ENCODE data around the gene LCN12. TPM values are rescaled to one million over a fixed set of nuclear protein-coding genes. Genes with fewer than 3 reads are reported as not detected.

The LCN12 gene
- total RNA-seq, 1 donor from 2014 or later: 7.8 TPM

GRCh38 chr9:136973618-136974617, 21.8 kb downstream of the LCN12 start:
- Histone ChIP-seq H3K27me3 (ENCODE audit: low read depth) (no peaks in the 10 kb centered on the region), H3K4me3 (no peak overlapping the region), H3K36me3 (peaks cover 1% of the 10 kb centered on the region), H3K4me1 (peaks cover 70% of the 10 kb centered on the region), H3K27ac (replicated peaks) (peak overlapping the region; percentile 91), H3K9me3 (replicated peaks) (no peaks in the 10 kb centered on the region)
- no peak for DNase-seq
- no peak for TF ChIP-seq CTCF (IDR thresholded peaks at IDR 0.05; ENCODE audit: borderline replicate concordance)
- intact Hi-C loops (cut with micrococcal nuclease): no loop called here

GRCh38 chr9:136974817-136975535, 22.9 kb downstream of the LCN12 start:
- peak; percentile 53 for DNase-seq
- Histone ChIP-seq H3K27me3 (ENCODE audit: low read depth) (no peaks in the 10 kb centered on the region), H3K9me3 (replicated peaks) (no peaks in the 10 kb centered on the region), H3K36me3 (peaks cover 5% of the 10 kb centered on the region), H3K4me3 (peak overlapping the region; percentile 44), H3K4me1 (peaks cover 79% of the 10 kb centered on the region), H3K27ac (replicated peaks) (peak overlapping the region; percentile 91)
- no peak for TF ChIP-seq CTCF (IDR thresholded peaks at IDR 0.05; ENCODE audit: borderline replicate concordance)
- intact Hi-C loops (cut with micrococcal nuclease): no loop called here

- Histone ChIP-seq H3K4me3 (peak overlapping the region; percentile 44), H3K27me3 (ENCODE audit: low read depth) (no peaks in the 10 kb centered on the region), H3K4me1 (peaks cover 80% of the 10 kb centered on the region), H3K9me3 (replicated peaks) (no peaks in the 10 kb centered on the region), H3K36me3 (peaks cover 5% of the 10 kb centered on the region), H3K27ac (replicated peaks) (peak overlapping the region; percentile 91)
- TF ChIP-seq CTCF (IDR thresholded peaks at IDR 0.05; ENCODE audit: borderline replicate concordance): peak; percentile 56
- peak; percentile 73 for DNase-seq
- intact Hi-C loops (cut with micrococcal nuclease): no loop called here
Observed at GRCh38 chr9:136975644-136976043, 23.6 kb downstream of the LCN12 start.

GRCh38 chr9:136977223-136977622, 25.1 kb downstream of the LCN12 start, which contains the start of gene PTGDS:
Gene PTGDS, plus strand, starts transcription at chr9:136977504. Its CDS starts 75 bp downstream, at chr9:136977579.
- intact Hi-C loops (cut with micrococcal nuclease): no loop called here
- Histone ChIP-seq H3K4me3 (peak within 1 kb of the TSS; percentile 77), H3K36me3 (peaks cover 5% of the 10 kb centered on the region), H3K27me3 (ENCODE audit: low read depth) (no peaks in the 10 kb centered on the region), H3K4me1 (peaks cover 92% of the 10 kb centered on the region), H3K9me3 (replicated peaks) (no peaks in the 10 kb centered on the region), H3K27ac (replicated peaks) (peak within 1 kb of the TSS; percentile 91)
- peak; percentile 89 for DNase-seq
- no peak for TF ChIP-seq CTCF (IDR thresholded peaks at IDR 0.05; ENCODE audit: borderline replicate concordance)

GRCh38 chr9:136977649-136978072, 25.6 kb downstream of the LCN12 start:
- Histone ChIP-seq H3K36me3 (peaks cover 5% of the 10 kb centered on the region), H3K4me1 (peaks cover 94% of the 10 kb centered on the region), H3K9me3 (replicated peaks) (no peaks in the 10 kb centered on the region), H3K4me3 (peak overlapping the region; percentile 77), H3K27me3 (ENCODE audit: low read depth) (no peaks in the 10 kb centered on the region), H3K27ac (replicated peaks) (peak overlapping the region; percentile 91)
- no peak for TF ChIP-seq CTCF (IDR thresholded peaks at IDR 0.05; ENCODE audit: borderline replicate concordance)
- DNase-seq: no peak
- intact Hi-C loops (cut with micrococcal nuclease): no loop called here

Measured in left ventricle myocardium inferior (tissue), 1 donor.